Measurements from ENCODE around the gene TMEM233.

DNA sequence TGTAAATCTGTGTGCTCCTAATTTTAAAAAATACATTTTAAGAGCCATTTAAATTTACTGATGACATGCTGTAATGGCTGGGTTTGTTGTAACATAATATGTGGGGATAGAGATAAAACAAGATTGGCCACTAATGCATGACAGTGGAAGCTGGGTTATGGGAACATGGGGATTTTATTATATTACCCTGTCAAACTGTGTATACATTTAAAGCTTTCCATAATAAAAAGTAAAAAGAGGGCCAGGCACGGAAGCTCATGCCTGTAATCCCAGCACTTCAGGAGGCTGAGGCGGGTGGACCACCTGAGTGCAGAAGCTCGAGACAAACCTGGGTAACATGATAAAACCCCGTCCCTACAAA, 9.1 kb downstream of the TMEM233 start:
- TF ChIP-seq, protein P1, sequence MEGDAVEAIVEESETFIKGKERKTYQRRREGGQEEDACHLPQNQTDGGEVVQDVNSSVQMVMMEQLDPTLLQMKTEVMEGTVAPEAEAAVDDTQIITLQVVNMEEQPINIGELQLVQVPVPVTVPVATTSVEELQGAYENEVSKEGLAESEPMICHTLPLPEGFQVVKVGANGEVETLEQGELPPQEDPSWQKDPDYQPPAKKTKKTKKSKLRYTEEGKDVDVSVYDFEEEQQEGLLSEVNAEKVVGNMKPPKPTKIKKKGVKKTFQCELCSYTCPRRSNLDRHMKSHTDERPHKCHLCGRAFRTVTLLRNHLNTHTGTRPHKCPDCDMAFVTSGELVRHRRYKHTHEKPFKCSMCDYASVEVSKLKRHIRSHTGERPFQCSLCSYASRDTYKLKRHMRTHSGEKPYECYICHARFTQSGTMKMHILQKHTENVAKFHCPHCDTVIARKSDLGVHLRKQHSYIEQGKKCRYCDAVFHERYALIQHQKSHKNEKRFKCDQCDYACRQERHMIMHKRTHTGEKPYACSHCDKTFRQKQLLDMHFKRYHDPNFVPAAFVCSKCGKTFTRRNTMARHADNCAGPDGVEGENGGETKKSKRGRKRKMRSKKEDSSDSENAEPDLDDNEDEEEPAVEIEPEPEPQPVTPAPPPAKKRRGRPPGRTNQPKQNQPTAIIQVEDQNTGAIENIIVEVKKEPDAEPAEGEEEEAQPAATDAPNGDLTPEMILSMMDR (IDR thresholded peaks at IDR 0.05 in 2 of 3, conservative IDR thresholded peaks at IDR 0.05 in 1 of 3; ENCODE audit: insufficient read depth in 2 of 3, low read depth in 1 of 3, low read length in 3 of 3), result no peak
- TF ChIP-seq PCBP1 (IDR thresholded peaks at IDR 0.05; ENCODE audit: low read depth, low read length, poor library complexity, severe bottlenecking) (no peak), HDAC2 (IDR thresholded peaks at IDR 0.05) (no peak), TEAD1 (CRISPR knock-in tag; IDR thresholded peaks at IDR 0.05) (no peak)
- TF ChIP-seq, protein P2, sequence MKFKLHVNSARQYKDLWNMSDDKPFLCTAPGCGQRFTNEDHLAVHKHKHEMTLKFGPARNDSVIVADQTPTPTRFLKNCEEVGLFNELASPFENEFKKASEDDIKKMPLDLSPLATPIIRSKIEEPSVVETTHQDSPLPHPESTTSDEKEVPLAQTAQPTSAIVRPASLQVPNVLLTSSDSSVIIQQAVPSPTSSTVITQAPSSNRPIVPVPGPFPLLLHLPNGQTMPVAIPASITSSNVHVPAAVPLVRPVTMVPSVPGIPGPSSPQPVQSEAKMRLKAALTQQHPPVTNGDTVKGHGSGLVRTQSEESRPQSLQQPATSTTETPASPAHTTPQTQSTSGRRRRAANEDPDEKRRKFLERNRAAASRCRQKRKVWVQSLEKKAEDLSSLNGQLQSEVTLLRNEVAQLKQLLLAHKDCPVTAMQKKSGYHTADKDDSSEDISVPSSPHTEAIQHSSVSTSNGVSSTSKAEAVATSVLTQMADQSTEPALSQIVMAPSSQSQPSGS (CRISPR knock-in tag; IDR thresholded peaks at IDR 0.05), result no peak
- TF ChIP-seq, protein P3, sequence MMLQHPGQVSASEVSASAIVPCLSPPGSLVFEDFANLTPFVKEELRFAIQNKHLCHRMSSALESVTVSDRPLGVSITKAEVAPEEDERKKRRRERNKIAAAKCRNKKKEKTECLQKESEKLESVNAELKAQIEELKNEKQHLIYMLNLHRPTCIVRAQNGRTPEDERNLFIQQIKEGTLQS (IDR thresholded peaks at IDR 0.05), result no peak
- TF ChIP-seq, protein P3 (CRISPR knock-in tag; conservative IDR thresholded peaks at IDR 0.05), result no peak

Measured in K562 (cell line).